ENCODE data around the gene NELL1.
"Not testable (repeated sequence)": the region's sequence is repeated elsewhere in the genome, so short reads cannot be mapped to it uniquely, and the experiment has no call there.

NELL1 gene

DNA sequence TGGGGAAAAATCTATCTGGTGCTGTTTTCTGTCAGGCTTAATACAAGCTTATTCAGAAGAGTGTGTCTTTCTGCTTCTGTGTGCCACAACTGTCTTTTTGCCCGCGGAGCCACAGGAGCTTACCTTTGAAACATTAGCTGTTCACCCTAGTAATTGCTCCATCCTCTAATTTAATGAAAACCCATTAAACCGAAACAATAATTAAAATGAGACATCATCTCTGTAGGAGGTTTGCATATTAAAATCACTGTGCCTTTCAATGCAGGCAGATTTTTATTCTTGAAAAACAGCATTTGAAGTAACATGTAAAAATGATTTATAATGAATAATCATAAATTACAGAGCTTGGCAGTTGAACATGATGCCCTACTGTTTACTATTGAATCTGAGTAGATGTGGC lies 102.3 kb downstream of the NELL1 start:
- no peak for DNase-seq

DNA sequence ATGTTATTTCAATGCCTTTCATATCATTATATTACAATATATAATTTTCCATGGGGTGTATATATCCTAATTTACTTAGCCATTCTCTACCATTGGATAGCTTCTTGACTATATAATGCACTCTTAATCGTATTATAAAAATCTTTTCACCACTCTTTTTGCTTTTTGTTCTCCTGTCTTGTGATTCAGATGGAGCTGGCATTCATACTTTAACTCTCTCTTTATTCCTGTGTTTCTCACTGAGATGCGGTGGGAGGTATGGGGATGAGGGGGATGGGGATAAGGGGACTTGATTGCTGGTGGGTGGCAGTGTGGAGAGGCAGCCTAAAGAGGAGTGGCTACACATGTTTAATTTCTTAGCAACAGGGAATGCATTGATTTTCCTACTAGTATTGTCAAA lies 105.9 kb downstream of the NELL1 start:
- DNase-seq, result no peak

DNA sequence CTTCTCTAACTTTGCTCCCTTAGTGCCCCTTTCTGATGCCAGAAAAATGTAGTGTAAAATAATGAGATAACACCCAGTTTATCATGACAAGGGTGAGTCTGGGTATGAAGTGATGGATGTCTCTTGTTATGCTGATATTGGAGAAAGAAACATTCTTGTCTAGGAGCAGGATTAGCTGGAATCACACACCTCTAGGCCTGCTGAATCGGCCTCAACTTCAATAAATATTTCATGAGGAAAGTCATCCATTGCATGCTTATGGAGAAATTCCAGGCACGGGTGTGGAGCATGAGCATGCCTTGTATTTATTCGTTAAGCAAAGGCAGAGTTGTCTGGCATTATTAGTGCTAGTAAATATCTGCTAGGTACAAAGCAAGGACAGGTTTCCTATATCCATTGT lies 113.4 kb downstream of the NELL1 start:
- no peak for DNase-seq

DNA sequence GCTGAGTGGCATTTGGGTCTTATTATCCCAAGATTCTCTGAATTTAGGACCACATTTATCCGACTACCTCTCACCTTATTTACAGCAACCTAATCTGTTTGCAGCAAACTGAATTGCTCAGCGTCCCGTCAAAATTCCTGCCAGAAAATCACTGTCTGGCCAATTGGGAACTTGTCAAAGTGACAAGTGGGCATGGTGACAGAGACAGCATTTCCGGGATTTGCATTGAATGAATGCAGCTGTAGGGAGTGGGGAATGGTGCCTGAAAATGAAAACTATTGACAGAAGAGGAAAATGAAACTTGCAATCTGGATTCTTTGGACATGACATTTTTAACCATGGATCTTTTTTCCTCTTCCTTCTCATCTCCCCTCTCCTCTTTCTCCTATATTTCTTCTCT lies 113.8 kb downstream of the NELL1 start:
- DNase-seq, result no peak

DNA sequence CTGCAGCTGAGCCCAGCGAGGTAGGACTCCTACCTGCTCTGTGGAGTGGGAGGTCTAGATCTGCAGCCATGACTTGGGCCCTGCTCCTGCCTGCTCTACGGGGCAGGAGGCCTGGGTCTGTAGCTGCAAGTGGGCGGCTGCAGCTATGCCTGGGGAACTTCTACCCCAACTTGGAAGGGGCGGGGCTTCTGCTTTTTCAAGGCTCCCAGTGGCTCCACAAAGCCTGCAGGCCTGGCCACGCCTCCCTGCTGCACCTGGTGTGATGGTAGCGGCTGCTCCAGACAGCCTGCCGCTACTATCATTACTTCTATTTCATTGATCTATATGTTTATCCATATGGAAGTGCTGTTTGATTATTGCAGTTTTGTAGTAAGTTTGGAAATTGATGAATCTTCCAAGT lies 121.2 kb downstream of the NELL1 start:
- DNase-seq, result no peak

DNA sequence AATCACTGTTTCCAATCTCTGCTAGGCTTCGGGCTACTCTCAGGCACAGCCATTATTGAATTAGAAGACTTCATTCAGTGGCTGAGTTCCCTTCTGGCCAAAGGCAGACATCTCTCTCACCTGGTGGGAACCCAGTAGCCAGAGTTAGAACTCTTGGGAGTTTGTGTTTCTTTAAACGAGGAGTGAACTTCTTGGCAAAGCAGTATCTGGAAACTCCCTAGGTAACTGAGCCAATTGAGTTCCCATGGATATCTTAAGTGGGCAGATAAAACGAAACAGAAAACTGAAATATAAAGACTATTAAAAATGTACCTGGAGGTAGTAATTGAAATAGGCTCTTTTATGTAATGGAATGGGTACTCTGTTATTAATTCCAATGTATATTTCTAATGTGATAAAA lies 125.6 kb downstream of the NELL1 start:
- no peak for DNase-seq

DNA sequence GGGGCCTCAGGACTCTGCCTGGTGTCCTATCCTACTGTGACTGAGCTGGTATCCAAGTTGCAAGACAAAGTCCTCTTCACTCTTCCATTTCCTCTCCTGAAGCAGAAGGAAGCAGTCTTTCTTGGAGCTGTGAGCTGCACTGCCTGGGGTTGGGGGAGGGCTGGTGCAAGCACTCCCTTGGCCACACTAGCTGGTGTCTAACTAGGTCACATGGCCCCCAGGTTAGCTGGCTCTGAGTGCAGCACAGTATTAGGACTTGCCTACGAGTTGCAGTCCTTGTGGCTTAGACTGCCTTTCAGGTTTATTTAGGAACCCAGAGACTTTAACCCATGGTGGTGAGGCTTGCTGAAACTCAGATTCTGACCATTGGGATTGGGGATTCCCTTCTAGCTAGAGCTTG lies 138.9 kb downstream of the NELL1 start:
- no peak for DNase-seq

DNA sequence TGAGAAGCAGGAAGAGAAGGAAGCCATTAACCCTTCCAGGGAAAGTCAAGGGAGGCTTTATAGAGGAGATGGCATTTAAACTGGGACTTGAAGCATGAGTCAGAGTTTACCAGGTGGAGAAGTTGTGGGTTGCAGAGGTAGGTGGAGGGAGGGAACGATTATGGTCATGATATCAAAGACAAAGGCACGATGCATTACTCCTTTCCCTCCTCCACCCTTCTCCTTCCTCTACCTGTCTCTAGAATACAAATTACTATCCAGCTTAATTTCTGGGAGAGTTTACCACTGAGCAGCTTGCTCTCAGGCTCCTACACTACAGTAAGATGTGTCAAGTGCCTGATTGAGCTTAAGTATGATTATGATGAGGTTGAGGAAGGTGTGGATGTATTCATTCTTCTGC lies 151.7 kb downstream of the NELL1 start:
- DNase-seq, result no peak

DNA sequence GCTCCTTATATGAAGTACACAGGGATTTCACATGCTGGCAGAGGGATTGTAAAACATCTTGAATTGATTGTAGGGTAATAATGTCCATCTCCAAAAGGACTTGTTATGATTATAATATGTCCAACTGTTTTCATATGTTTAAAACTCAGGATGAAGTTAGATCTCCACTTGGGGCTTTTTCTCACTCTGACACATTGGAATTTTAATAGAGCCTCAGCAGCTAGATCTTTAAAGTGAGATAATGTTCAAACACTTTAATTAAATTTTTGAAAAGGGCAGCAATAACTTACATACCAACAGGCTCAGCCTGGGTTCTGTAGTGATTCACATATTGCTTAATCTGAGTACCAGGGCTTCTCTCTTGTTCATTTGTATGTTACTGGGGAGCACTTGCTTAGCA lies 152.1 kb downstream of the NELL1 start:
- no peak for DNase-seq

DNA sequence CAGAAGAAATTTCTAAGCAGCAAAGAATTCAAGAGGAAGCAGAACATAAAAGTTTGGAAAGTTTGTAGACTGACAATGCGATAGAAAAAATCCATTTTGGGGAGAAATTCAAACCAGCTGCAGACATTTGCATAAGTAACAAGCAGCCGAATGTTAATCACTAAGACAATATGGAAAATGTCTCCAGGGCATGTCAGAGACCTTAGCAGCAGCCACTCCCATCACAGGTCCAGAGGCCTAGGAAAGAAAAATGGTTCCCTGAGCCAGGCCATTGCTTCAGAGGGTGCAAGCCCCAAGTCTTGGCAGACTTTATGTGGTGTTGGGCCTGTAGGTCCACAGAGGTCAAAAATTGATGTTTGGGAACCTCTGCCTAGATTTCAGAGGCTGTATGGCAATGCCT lies 155.4 kb downstream of the NELL1 start:
- no peak for DNase-seq

DNA sequence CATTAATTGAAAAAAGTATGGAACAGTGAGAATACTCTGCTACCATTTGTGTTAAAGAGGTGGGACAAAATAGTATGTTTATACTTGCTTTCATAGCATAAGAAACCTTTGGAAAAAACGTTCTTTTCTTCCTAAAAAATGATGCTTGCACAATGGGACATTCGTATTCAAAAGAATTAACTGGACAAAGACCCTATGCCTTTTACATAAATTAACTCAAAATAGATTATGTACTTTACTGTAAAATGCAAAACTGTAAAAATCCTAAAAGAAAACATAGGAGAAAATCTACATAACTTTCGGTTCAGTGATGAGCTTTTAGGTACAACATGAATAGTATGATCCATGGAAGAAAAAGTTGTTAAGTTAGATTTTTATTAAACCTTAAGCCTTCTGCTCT lies 166.2 kb downstream of the NELL1 start:
- DNase-seq, result no peak

DNA sequence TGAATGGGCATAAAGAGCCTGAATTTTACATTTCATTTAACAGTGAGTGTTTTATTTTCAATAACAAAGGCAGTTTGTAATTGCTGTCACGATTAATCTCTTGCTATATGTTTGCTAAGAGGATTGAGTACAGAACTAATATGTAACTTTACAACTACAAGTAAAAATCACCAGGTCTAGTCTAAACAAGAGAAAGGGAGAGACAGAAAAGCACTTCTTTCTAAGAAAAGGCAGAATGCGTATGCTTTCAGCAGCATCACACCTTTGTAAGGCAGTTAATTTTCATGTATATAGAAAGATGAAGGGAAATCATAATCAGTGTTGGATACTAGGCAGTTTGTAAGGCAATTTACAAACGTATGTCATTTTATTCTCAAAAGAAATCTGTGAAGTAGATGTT lies 169.8 kb downstream of the NELL1 start:
- DNase-seq, result no peak

DNA sequence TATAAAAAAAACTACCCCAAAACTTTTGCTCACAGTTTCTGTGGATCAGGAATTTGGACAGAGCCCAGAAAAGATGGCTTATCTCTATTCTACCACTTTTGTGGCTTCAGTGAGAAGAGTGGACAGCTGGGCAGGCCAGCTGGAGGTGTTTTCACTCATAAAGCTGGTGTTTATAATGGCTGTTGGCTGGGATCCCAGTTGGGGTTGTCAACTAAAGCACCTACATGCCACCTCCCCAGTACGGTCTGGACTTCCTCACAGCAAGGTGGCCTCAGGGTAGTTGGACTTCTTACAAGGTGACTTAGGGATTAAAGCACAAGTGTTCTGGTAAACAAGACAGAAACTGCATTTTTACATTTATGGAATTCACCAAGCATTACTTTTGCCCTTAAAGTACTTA lies 171.0 kb downstream of the NELL1 start:
- DNase-seq, result no peak

DNA sequence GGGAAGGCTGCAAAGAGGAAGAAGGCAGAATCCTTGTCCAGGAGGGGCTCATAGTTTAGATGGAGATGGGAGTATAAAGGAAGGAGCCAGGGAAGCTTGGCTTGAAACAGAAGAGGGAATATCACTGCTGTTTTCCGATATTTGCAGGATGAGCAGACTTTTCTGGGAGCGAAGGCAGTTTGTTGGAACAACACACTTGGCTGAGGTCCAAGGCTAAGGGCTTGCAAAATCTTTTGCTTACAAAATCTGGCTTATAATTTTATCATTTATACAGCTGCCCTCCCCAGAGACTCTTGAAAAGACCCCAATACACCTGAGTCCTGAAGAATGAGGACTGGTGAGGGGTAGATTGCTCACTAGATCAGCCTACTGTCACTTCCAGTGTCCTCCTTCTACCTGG lies 174.8 kb downstream of the NELL1 start:
- no peak for DNase-seq

DNA sequence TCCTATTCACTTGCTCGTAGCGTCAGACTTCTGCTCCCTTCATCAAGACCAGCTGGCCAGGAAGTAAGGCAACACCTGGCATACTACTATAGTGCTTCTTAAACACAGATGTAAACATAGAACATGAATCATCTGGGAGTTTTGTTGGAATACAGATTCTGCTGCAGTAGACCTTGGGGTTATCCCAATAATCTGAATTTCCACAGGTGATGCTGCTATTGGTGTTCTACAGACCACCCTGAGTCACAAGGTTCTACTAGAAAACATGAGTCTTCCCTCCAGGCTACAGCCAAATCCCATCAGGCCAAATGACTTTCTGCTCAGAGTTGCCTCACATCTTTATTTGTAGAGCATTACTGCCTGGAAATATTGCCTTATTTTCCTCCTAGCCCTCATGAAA lies 175.2 kb downstream of the NELL1 start:
- DNase-seq, result no peak

DNA sequence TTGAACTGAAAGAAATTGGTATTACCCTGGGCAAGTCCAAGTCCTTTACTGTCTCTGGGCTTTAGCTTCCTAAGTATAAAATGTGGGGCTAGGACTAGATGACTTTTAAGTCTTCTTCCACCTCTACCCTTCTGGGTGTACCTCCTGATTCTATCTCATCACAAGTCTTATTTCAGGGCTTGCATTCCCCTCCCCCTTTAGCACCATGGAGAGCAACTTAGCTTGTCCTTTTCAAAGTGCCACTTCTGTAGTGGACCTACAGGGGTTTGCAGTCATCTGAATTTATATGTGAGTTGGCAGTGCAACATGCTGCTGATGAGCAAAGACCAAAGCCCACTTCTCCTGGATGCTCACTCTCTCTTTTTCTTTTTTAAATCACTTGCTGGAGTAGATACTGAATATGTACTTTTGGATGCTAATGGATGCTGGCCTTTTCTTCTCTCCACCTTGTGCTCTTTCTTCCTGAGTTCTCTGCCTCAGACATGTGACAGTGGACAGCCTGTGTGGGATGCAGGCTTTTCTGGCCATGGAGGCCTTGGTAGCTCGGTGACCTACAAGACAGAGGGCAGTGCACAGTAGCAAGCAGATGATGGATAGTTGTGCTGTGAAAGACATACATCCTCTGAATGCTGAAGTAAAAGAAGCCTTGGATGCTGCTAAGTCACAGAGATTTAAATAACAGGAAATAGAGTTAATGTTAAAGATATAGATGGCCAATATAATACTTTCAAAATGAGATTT lies 185.0 kb downstream of the NELL1 start:
- no peak for DNase-seq

DNA sequence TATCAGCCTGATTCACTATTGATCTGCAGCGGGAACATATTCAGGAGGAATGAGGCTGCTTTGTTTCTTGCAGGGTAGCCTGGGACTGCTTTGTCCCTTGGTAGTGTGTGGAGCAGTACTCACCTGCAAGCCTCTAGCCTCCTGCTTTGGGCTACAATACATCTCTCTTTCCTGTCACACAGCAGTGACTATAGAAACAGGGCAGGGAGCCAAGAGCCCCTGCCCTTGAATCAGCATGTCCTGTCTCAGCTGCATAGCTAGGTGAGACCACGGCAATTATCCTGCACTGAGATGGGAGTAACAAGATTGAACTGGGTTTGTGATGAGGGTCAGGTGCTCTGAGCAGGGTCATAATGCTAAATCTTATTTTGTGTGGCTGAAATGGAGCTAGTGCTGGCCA lies 191.9 kb downstream of the NELL1 start:
- no peak for DNase-seq

DNA sequence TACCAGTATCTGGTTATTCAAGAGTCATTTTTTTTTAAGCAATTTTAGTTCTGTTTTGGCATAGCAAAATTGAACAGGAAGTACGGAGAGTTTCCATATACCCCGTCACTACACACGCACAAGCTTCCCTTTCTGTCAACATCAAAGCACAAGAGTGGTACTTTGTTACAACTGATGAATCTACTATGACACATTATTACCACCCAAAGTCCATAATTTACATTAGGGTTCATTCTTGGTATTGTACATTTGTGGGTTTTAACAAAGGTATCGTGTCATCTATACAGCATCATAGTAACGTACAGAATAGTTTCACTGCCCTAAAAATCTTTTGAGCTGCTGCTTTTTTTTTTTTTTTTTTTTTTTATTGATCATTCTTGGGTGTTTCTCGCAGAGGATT lies 192.9 kb downstream of the NELL1 start:
- DNase-seq, result not testable (repeated sequence)

DNA sequence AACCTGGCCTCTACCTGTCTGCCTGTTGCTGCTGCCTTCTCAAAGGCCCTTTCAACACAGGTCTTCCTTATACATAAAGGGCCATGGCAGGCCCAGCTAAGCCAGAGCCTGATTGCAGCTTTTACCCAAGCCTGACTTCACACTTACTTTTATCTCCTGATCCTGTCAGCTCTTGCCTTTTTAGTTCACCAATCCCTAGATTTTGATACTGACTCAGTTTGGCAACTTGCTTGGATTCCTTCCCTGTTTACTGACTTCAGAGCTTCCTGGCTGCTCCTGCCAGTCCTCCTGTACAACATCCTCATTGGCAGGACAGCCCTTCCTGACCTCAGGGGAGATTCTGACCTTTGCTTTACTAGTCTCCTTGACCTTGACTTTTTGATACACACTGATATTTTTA lies 195.2 kb downstream of the NELL1 start:
- no peak for DNase-seq

DNA sequence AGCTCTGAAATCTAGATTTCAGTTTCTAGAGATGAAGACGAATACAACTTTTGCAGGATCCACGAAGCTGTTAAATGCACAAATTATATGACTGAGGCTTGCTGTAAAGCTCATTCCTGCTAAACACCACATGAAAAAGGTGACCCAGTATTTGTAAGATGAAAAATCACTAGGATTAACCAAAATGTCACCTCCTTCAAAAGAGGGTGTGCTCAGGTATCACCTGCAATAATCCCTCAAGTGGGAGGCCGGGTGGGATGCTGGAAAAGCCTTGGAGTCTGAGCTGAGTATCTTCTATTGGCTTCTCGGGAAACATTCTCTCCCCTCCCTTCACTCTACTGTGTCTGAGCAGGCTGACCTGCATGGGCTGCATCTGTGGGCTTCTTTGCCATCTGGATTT lies 195.8 kb downstream of the NELL1 start:
- DNase-seq, result no peak

DNA sequence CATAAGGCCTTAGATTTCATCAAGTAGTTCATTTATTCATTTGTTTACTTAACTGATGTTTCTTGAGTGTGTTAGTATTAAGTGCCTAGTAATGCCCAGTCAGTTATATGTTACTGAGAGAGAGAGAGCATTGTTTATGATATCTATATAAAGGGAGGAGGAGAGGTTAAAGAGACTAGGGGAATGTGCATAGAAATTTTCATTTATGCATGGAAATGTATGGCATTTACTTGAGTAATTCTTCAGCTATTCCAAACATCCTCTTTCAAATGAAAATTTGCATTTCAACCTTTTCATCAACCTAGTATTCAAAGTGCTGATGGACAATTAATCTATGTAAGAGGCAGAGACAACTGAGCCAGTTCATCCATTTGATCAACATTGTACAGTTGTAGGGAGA lies 199.7 kb downstream of the NELL1 start:
- no peak for DNase-seq

DNA sequence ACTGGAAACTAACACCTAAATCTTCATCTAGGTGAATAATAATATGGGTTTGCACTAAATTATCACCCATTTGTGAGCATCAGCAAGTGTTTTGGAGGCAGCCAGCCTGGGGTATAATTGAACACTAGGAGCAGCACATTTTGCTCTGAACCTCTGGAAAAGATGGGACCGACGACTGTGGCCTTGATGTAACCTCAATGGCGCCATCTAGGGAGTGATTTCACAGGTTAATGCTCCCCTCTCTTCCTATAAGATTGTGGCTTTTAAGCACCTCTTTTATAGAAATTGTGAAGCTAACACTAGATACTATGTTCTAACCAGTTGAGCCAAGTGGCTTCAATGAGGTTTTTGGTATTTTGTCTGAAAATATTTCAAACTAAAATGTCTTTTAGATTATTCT lies 203.7 kb downstream of the NELL1 start:
- no peak for DNase-seq

DNA sequence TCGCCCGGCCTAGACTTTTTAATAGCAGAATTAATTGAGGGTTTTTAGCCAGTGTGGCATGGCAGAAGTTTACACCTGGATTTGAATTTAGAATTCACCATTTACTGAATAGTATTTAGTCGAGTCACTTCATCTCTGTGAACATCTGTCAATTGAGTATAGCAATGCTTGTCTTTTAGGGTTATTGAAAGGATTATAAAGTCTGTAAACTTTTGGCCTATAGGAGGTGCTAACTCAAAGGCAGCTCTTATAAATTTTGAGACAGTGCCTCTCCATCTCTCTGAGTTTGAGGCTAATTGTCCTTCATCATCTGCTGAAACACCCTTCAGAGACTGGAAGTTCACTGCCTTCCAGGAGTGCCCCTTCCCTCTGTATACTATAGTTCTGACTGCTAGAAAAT lies 205.0 kb downstream of the NELL1 start:
- no peak for DNase-seq

DNA sequence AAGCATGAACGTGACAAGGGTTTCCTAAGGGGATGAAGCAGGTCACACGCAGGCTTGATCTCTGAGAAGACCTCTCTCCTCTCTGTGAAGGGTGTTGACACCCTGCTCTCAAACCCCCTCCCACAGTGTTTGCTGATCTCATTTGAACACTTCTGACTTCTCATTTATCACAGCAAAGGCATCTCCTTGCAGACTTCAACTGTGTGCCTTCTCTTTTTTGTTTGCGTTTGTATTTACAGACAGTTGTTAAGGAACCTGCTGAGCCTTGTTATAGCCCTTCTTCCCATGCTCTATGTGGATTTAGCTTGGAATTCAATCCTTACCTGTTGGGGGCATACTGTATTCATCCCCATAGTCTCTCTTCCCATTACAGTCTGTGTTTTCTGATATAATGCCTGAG lies 206.5 kb downstream of the NELL1 start:
- DNase-seq, result no peak

DNA sequence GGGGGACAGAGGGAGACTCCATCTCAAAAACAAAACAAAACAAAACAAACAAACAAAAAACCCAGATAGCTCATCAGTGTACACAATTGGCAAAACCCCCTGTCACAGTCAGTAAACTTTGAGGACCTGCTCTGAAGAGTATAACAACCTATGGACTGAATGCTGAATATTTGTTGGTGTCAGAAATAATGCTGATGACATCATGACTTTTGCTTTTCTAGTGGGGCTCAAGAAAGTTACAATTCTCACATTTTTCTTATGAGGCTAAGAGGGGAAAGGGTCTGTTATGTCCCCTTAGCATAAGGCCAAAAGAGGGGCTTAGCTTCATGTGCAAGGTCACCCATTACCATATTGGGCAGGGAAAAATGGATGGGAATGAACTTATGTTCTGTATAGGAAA lies 207.4 kb downstream of the NELL1 start:
- DNase-seq, result no peak

DNA sequence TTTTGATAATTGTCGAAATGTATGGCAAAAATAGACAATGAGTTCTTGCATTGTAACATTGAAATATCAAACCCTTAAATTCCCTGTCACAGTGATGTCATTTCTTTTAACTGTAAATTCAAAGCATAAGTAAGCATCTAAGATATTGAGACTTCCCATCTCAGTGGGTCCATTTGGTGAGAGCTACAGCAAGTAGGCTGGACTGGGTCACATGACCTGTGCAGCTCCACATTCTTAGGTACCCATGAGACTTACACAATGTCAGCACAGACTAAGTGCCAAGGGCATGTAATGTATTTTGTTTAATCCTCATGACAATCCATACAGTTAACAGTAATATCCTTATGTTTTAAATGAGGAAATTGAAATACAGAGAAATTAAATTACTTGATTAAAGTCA lies 210.7 kb downstream of the NELL1 start:
- DNase-seq, result no peak

Measured in activated naive CD4-positive, alpha-beta T cell (primary cell).